MCF 10A (cell line): ENCODE measurements around the gene MINDY1. TPM values are rescaled to one million over a fixed set of nuclear protein-coding genes. Genes with fewer than 3 reads are reported as not detected.

ENCODE experiments used
- BruUV-seq: library from RNA; stranded (reverse); fragments of 400-500 nt; replicated peaks from 2 replicates; lab custom pipeline; 2021; lab: Mats Ljungman, UMichigan
- CTCF ChIA-PET: fragments of 300-600 bp; sonication (Branson Sonifier 250); formaldehyde crosslinking; extraction: SDS; loops from one replicate; lab custom pipeline; 2021; ENCODE audit warnings: antibody characterized with exemption, inconsistent platforms; lab: Yijun Ruan, JAX
- POLR2A ChIA-PET: fragments of 300-600, 350-650 bp; sonication (Branson Sonifier 250); formaldehyde crosslinking; extraction: SDS; loops from one replicate; lab custom pipeline; 2020; ENCODE audit warnings: antibody characterized with exemption, inconsistent platforms; lab: Yijun Ruan, JAX
- DNase-seq: peaks from one replicate; pipeline ENCODE4 v3.0.0-alpha.2; 2018; ENCODE audit not compliant: unreplicated experiment
- H3K27ac Mint-ChIP-seq: one replicate; pipeline ENCODE4 v1.8.0; 2022; ENCODE audit warnings: mild to moderate bottlenecking, low read depth, mixed read lengths; ENCODE audit not compliant: unreplicated experiment
- H3K27me3 Mint-ChIP-seq: one replicate; pipeline ENCODE4 v1.8.0; 2022; ENCODE audit warnings: mixed read lengths; ENCODE audit not compliant: insufficient read depth, unreplicated experiment
- H3K36me3 Mint-ChIP-seq: one replicate; pipeline ENCODE4 v1.8.0; 2022; ENCODE audit warnings: mild to moderate bottlenecking, moderate library complexity, mixed read lengths; ENCODE audit not compliant: insufficient read depth, unreplicated experiment
- H3K4me1 Mint-ChIP-seq: one replicate; pipeline ENCODE4 v1.8.0; 2022; ENCODE audit warnings: mixed read lengths; ENCODE audit not compliant: insufficient read depth, unreplicated experiment
- H3K4me3 Mint-ChIP-seq: one replicate; pipeline ENCODE4 v1.8.0; 2022; ENCODE audit warnings: mild to moderate bottlenecking, moderate library complexity, mixed read lengths; ENCODE audit not compliant: unreplicated experiment
- H3K9me3 Mint-ChIP-seq: one replicate; pipeline ENCODE4 v1.8.0; 2022; ENCODE audit warnings: mixed read lengths; ENCODE audit not compliant: unreplicated experiment
- CTCF ChIP-seq: fragments of 200-600 bp; IDR thresholded peaks from one replicate; pipeline ENCODE4 v1.8.0; 2022; ENCODE audit warnings: antibody characterized with exemption, mild to moderate bottlenecking; ENCODE audit not compliant: unreplicated experiment
- intact Hi-C: fragments of 100-400 bp; cut with micrococcal nuclease; formaldehyde crosslinking; loops from 2 replicates; pipeline ENCODE4 v1.14.1; 2022
- total RNA-seq: library from RNA; stranded (reverse); gene quantifications from 2 replicates; pipeline ENCODE4 v1.2.3, GENCODE V29; 2022

The MINDY1 gene
- total RNA-seq, 1 experiment from 2014 or later = 8.9 TPM

DNA sequence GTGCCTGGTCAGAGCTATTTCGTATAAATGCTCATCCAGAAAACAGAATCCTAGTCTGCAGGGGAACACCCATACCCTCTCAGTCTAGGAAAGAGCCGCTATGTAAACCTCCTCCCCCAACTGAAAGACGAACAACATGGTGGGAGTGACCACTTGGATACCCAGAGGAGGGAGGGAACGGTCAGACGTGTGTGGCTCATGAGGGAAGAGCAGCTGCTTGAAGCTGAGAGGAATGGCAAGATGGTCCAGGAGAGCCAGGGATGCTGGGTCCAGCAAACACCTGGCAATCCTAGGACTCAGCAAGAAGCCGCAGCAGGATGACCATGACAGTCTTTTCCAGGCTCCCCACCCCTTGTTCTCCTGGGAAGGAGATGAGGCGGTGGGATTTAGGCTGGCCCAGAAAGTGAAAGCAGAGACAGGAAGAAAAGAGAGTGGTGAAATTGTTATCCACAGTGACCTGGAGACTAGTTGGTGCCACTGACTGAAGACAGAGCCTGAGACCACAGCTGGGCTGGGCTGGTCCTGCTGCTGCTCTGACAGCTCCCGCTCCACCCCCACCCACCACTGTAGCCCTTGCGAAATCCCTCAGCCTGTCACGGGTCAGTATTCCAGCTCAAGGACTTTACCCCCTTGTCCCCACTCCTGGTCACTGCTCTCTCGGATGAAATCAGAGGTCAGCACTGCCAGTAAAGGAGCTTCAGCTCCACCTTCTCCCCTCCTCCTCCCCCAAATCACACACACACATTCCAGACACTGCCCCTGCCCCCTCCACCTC, 35.7 kb downstream of the MINDY1 start:
- no peak for TF ChIP-seq CTCF
- ChIA-PET POLR2A (interaction anchor here (1.2 to 2.3 kb wide), 6 partner anchors 9 to 45 kb away, joined by 5 to 11 read pairs (median 7); partner anchors contain the start of genes ANXA9, MINDY1 and SETDB1), CTCF (interaction anchor here (2.1 to 4.4 kb wide), 2 partner anchors 9 to 25 kb away, joined by 7 to 35 read pairs; no protein-coding TSS in a partner anchor)
- Mint-ChIP-seq H3K4me1 (peaks cover 36% of the 10 kb centered on the region), H3K4me3 (peak overlapping the region; percentile 85), H3K27me3 (no peaks in the 10 kb centered on the region), H3K9me3 (no peaks in the 10 kb centered on the region), H3K36me3 (peaks cover 39% of the 10 kb centered on the region), H3K27ac (peak overlapping the region; percentile 96)
- intact Hi-C loops = loop anchor here (5.0 kb wide), 1 partner anchor 44 kb away; the partner anchor contains the start of gene SETDB1
- BruUV-seq = no TSS peak
- DNase-seq = peak; percentile 58

DNA sequence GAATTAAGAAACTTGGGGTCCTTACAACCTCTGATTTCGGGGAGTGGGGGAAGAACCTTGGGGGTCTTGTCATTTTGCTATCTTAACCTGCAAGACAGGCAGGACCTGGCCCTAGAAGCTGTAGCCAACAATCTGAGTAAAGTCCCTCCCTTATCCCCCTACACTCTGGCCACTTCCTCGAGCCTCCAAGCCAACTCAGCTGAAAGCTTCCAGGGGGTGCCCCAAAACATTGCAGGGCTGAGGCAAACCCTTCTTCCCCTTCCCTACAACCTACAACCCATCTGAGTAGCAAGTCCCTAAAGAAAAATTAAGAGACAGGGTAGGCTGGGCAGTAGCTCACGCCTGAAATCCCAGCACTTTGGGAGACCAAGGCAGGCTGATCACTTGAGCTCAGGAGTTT, 37.1 kb downstream of the MINDY1 start:
- H3K4me3 Mint-ChIP-seq = no peak overlapping the region
- peaks cover 53% of the 10 kb centered on the region for H3K36me3 Mint-ChIP-seq
- POLR2A ChIA-PET = interaction anchor here (0.6 to 2.3 kb wide), 5 partner anchors 9 to 44 kb away, joined by 3 to 7 read pairs (median 4); partner anchors contain the start of genes ANXA9, MINDY1 and SETDB1
- intact Hi-C loops = loop anchor here (5.0 kb wide), 1 partner anchor 42 kb away; the partner anchor contains the start of gene SETDB1
- H3K4me1 Mint-ChIP-seq = peaks cover 36% of the 10 kb centered on the region
- CTCF ChIA-PET = interaction anchor here (0.5 to 4.4 kb wide), 11 partner anchors 8 to 1065 kb away, joined by 3 to 35 read pairs (median 3); partner anchors contain the start of gene MINDY1
- no peaks in the 10 kb centered on the region for H3K27me3 Mint-ChIP-seq
- DNase-seq = no peak
- H3K27ac Mint-ChIP-seq = peak overlapping the region; percentile 96
- TF ChIP-seq CTCF = no peak
- no peaks in the 10 kb centered on the region for H3K9me3 Mint-ChIP-seq
- no TSS peak for BruUV-seq

- Mint-ChIP-seq H3K4me3 (no peak overlapping the region), H3K27me3 (no peaks in the 10 kb centered on the region), H3K4me1 (peaks cover 36% of the 10 kb centered on the region), H3K9me3 (no peaks in the 10 kb centered on the region), H3K36me3 (peaks cover 64% of the 10 kb centered on the region), H3K27ac (peak overlapping the region; percentile 36)
- DNase-seq = no peak
- no TSS peak for BruUV-seq
- CTCF ChIA-PET = interaction anchor here (0.7 to 4.4 kb wide), 8 partner anchors 10 to 200 kb away, joined by 3 to 35 read pairs (median 5); no protein-coding TSS in a partner anchor
- POLR2A ChIA-PET = interaction anchor here (0.6 to 1.5 kb wide), 4 partner anchors 15 to 294 kb away, joined by 3 to 5 read pairs (median 4); partner anchors contain the start of gene C1orf56
- intact Hi-C loops = no loop called here
- TF ChIP-seq CTCF = no peak
Observed at GRCh38 chr1:150968491-150968890, 38.2 kb downstream of the MINDY1 start.

GRCh38 chr1:150967936-150968335, 38.8 kb downstream of the MINDY1 start:
- ChIA-PET CTCF (interaction anchor here (0.7 to 4.4 kb wide), 9 partner anchors 10 to 199 kb away, joined by 3 to 35 read pairs (median 5); no protein-coding TSS in a partner anchor), POLR2A (interaction anchor here (0.6 to 1.5 kb wide), 4 partner anchors 14 to 295 kb away, joined by 3 to 5 read pairs (median 4); partner anchors contain the start of gene C1orf56)
- no peak overlapping the region for H3K4me3 Mint-ChIP-seq
- H3K36me3 Mint-ChIP-seq = peaks cover 70% of the 10 kb centered on the region
- peak overlapping the region; percentile 22 for H3K27ac Mint-ChIP-seq
- BruUV-seq = no TSS peak
- H3K9me3 Mint-ChIP-seq = no peaks in the 10 kb centered on the region
- no peak for DNase-seq
- TF ChIP-seq CTCF = no peak
- intact Hi-C loops = no loop called here
- H3K27me3 Mint-ChIP-seq = no peaks in the 10 kb centered on the region
- H3K4me1 Mint-ChIP-seq = peaks cover 33% of the 10 kb centered on the region
